HFF-Myc (cell line): ENCODE data around the gene LRRK2.

Experiments used
- DNase-seq: peaks from one replicate; pipeline ENCODE4 v3.0.0-alpha.2; 2011; ENCODE audit warnings: low read depth; ENCODE audit errors: extremely low read depth
- H3K4me3 ChIP-seq: replicated peaks from 2 replicates; pipeline ENCODE4 v1.5.1; 2011; ENCODE audit warnings: low read depth, mild to moderate bottlenecking, control low read depth, low read length
- CTCF ChIP-seq: IDR thresholded peaks from 2 replicates; pipeline ENCODE4 v1.5.1; 2012; ENCODE audit warnings: mild to moderate bottlenecking, low read depth, low read length, control low read depth; ENCODE audit errors: missing control alignments

The LRRK2 gene

GRCh38 chr12:40229690-40230651, 5.2 kb downstream of the LRRK2 start:
- TF ChIP-seq CTCF = no peak
- DNase-seq = no peak
- no peak overlapping the region for H3K4me3 ChIP-seq

- no peak for DNase-seq
- no peak overlapping the region for H3K4me3 ChIP-seq
- no peak for TF ChIP-seq CTCF
Observed at GRCh38 chr12:40232602-40233001, 7.8 kb downstream of the LRRK2 start.

GRCh38 chr12:40233741-40234367, 9.1 kb downstream of the LRRK2 start:
- no peak for DNase-seq
- no peak for TF ChIP-seq CTCF

GRCh38 chr12:40236357-40236850, 11.6 kb downstream of the LRRK2 start:
- no peak for TF ChIP-seq CTCF

More at GRCh38 chr12:40233741-40234367, 9.1 kb downstream of the LRRK2 start:
- no peak overlapping the region for H3K4me3 ChIP-seq

GRCh38 chr12:40238266-40238902, 13.6 kb downstream of the LRRK2 start:
- no peak for TF ChIP-seq CTCF
- H3K4me3 ChIP-seq = no peak overlapping the region
- DNase-seq = no peak

More at GRCh38 chr12:40236357-40236850, 11.6 kb downstream of the LRRK2 start:
- H3K4me3 ChIP-seq = no peak overlapping the region
- no peak for DNase-seq

- no peak for DNase-seq
- no peak for TF ChIP-seq CTCF
- no peak overlapping the region for H3K4me3 ChIP-seq
Observed at GRCh38 chr12:40238979-40239378, 14.2 kb downstream of the LRRK2 start.
